GM18498 (cell line): Measurements from ENCODE around the gene ARRDC1.
A peak's percentile ranks its signal among the peaks of the same experiment; 100 is the strongest.
"Not testable (repeated sequence)": the region's sequence is repeated elsewhere in the genome, so short reads cannot be mapped to it uniquely, and the experiment has no call there.

Experiments
- ATAC-seq: cut with Tn5 transposase; IDR thresholded peaks from one replicate; pipeline ENCODE4 v1.9.1; 2021; ENCODE audit warnings: mild to moderate bottlenecking, moderate library complexity; ENCODE audit not compliant: unreplicated experiment

The ARRDC1 gene

GRCh38 chr9:137605121-137606004, at the start of gene ARRDC1:
Gene ARRDC1, plus strand, starts transcription at chr9:137605686. Its CDS starts 32 bp downstream, at chr9:137605718.
- ATAC-seq = peak; percentile 86

DNA sequence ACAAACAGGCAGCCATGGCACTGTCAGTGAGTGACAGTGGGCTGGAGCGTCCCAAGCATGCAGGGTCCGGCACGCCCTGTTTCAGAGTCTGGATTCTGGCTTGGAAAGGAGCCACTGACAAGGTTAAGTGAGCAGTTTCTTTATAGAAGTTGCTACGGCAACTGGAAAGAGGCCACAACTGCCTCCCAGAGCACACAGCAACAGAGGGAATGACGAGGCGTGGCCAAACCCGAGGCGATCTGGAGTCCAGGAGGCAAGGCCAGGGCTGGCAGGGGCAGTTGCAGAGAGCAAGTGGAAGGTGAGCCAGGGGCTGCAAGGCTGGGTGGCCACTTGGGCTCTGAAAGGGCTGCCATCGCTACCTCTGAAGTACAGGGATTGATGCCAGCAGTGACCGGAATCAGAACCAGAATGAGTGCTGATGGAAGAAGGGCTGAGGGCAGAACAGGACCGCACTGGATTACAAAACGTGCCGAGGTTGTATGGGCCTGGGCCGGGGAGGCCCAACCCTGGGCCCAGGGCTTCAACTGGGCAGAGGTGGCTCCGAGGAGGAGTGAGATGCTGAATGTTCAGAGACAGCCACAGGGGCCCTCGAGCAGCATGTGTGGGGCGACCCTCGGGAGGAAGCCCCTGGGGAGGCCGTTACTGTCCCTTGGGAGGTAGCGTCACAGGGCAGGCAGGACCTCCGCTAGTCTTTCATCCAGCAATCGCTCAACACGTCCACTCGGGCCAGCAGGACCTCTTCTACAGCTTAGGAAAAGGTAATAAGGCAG, 49.2 kb upstream of the ARRDC1 start:
- ATAC-seq = no peak

DNA sequence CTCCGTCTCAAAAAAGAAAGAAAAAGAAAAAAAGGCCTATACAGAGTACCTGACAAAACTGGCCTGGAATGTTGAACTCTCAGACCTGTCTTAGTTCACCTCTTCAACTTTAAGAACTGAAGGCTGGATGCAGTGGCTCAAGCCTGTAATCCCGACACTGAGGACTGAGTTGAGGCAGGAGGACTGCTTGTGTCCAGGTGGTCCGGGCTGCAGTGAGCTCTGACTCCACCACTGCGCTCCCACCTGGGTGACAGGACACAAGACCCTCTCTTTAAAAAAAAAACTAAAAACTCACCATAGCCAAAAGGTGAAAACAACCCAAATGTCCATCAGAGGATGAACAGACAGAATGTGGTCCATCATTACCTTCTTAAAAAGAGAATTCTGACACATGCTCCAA, 47.4 kb upstream of the ARRDC1 start:
- ATAC-seq = no peak

- no peak for ATAC-seq
Measured at GRCh38 chr9:137564134-137564533, 41.4 kb upstream of the ARRDC1 start.

DNA sequence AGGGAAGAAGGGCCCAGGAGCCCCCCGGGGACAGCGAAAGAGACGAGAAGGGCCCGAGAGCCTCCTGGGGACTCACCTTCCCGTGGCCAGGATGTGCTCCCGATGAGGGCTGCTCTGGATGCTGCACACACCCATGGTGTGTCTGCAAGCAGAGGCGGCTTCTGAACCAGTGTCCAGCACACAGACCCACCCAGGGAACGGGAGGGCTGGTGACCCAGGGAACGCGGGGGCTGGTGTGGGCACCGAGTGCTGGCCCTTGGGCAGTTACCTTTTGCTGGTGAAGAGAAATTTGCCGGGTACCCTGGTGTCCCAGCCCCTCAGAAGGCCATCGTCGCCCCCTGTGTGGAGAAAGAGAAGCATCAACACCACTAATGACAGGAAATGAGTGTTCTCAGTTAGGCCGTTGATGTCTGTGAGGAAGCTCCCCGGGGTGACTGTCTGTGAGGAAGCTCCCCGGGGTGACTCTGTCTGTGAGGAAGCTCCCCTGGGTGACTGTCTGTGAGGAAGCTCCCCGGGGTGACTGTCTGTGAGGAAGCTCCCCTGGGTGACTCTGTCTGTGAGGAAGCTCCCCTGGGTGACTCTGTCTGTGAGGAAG, 40.6 kb upstream of the ARRDC1 start:
- ATAC-seq = no peak

DNA sequence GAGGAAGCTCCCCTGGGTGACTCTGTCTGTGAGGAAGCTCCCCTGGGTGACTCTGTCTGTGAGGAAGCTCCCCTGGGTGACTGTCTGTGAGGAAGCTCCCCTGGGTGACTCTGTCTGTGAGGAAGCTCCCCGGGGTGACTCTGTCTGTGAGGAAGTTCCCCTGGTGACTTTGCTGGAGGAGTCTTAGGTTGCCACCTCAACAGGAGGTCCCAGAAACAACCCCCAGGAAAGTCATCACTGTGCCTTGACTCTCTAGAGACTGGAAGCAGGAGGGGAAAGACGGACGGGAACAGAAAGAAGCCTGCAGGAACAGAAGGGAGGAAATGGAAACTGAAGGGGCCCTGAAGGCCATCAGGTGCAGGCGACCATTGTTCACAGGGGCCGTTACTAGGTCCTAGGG, 37.0 kb upstream of the ARRDC1 start:
- not testable (repeated sequence) for ATAC-seq

DNA sequence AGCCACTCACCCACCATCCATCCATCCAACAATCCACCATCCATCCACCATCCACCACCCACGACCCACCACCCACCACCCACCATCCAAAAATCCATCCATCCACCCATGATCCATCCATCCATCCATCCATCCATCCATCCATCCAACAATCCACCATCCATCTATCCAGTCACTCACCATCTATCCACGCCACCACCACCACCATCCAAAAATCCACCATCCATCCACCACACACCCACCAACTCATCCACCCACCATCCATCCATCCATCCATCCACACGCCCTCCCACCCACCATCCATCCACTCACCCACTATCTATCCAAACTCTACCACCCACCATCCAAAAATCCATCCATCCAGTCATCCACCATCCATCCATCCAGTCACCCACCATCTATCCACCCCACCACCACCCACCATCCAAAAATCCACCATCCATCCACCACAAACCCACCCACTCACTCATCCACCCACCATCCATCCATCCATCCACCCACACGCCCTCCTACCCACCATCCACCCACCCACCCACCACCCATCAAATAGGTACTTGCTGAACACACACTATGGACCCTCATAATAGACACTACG, 35.8 kb upstream of the ARRDC1 start:
- ATAC-seq = no peak

GRCh38 chr9:137570566-137570965, 34.9 kb upstream of the ARRDC1 start:
- no peak for ATAC-seq

DNA sequence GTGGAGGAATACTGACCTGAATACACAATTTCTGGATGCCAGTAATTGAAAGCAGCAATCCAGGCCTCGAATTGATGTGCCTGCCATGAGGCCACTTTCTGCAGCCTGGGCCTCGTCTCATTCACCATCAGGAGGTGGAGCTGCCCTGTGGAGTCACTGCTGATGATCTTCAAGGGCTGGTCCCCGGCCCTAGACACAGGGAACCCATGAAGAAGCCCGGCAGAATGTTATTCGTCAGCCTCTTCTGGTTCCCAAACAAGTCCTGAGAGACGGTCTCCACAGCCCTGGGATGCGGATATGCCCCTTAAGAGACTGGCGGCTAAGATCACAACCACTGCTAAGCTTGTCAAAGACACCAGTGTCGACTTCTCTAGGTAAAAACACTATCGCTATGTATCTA, 31.3 kb upstream of the ARRDC1 start:
- no peak for ATAC-seq

GRCh38 chr9:137575364-137575715, 30.1 kb upstream of the ARRDC1 start:
- no peak for ATAC-seq

DNA sequence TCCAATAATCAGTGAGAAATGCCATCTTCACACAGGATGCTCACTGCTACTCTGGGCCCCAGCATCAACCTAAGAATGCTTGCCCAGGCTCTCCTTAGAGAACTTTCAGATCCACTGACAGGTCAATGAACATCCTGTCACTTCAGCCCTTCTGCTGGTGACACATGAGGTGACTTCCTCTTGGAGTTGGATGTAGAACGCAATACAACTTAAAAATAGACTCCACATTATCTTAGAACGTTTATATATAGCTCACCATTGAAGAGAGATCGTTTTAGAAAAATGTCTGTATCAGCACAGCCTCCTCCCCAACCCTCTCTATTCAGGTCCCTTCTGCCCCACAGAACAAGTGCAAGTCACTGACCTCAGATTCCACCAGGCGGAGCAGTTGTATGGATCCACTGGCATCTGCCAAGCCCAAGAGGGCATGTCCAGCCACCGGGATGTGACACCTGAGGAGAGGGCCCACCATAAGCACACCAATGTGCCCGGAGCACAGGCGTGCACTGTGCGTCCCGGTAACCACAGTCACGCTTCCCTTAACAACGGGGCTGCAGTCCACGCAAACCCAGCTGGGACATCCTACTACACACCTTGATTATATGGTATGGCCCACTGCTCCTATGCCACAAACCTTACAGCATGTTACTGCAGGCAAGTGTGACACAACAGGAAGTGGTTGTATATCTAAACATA, 29.6 kb upstream of the ARRDC1 start:
- no peak for ATAC-seq

- peak; percentile 92 for ATAC-seq
Measured at GRCh38 chr9:137578518-137579258, 26.8 kb upstream of the ARRDC1 start, which contains the start of gene DPH7. Gene DPH7, minus strand, starts transcription at chr9:137578925. Its CDS starts 148 bp downstream, at chr9:137578777.

DNA sequence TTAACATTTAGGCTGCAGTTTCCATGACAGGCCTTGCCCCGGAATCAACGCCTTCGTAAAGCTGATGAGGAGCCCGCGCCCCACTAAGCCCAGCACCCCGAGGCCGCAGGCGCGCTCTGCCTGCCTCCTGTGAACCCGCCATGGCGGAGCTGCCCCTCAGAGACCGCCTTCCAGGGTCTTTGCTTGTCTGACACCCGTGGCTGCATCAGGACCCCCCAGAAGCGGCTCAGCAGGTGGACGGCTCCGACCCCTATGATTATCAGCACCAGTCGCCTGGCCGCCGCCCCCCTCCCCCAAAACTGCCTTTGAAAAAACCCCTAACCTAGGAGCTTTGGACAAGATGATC, 26.3 kb upstream of the ARRDC1 start:
- no peak for ATAC-seq

DNA sequence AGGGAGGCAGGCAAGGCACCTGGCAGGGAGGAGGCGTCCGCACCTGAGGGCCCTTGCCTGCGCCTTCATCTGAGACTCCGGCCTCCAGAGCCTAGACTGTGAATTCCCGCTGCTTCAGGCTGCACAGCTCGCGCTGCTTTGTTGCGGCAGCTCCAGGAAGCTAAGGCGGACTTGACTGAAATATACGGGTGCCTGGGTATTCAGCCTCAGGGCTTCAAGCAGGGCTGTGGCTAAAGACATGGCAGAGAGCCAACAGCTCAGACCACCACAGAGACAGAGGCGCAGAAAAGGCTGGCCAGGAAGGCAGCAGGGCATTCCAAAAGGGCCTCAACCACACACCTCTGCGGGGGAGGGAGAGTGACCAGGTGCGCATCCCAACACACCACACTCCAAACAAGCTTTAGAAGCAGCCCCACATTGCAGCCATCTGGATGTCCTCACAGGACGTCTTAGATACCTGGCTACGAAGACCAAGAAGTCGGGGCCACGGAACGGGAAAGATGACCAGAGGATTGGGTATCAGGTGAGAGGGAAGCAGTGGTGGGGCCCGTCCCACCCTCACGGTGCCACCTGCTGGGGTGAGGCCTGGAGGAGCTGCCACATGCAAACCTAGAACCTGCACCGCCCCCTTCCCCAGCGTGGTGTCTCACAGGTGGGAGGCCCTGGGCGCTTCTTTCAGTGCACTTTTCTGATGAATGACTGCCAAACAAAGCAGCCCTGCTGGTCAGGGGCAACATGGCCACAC, 25.1 kb upstream of the ARRDC1 start:
- no peak for ATAC-seq

- no peak for ATAC-seq
Measured at GRCh38 chr9:137580954-137581322, 24.5 kb upstream of the ARRDC1 start.

- no peak for ATAC-seq
Measured at GRCh38 chr9:137581361-137582285, 23.9 kb upstream of the ARRDC1 start.

- no peak for ATAC-seq
Measured at GRCh38 chr9:137582286-137582860, 23.1 kb upstream of the ARRDC1 start.

GRCh38 chr9:137583347-137583746, 22.1 kb upstream of the ARRDC1 start:
- ATAC-seq = no peak
